Kidney epithelial cell (primary cell): ENCODE results near the gene EFL1. TPM values are rescaled to one million over a fixed set of nuclear protein-coding genes. Genes with fewer than 3 reads are reported as not detected.

ENCODE experiments used
- DNase-seq: peaks from one replicate; pipeline ENCODE4 v3.0.0-alpha.2; 2010; ENCODE audit warnings: low read depth
- H3K27me3 ChIP-seq: 2 replicates; pipeline ENCODE4 v1.6.0; 2011; ENCODE audit warnings: low read length; ENCODE audit not compliant: control insufficient read depth, insufficient read depth
- H3K36me3 ChIP-seq: 2 replicates; pipeline ENCODE4 v1.5.1; 2011; ENCODE audit warnings: low read length; ENCODE audit not compliant: control insufficient read depth, insufficient read depth
- H3K4me3 ChIP-seq: 2 replicates; pipeline ENCODE4 v1.5.1; 2011; ENCODE audit warnings: low read depth, mild to moderate bottlenecking, control low read depth, low read length
- CTCF ChIP-seq: IDR thresholded peaks from 2 replicates; pipeline ENCODE4 v1.5.1; 2011; ENCODE audit warnings: mild to moderate bottlenecking, moderate library complexity, low read length, control low read depth, inconsistent platforms; ENCODE audit not compliant: insufficient read depth, poor library complexity, severe bottlenecking
- total RNA-seq: library from RNA; depleted of rRNA; stranded (reverse); fragments of >200 nt; gene quantifications from 2 replicates; pipeline ENCODE4 v1.2.3, GENCODE V29; 2015

Gene EFL1
- total RNA-seq, 1 donor from 2014 or later = 21.8 TPM

GRCh38 chr15:82186719-82187406 is 75.7 kb downstream of the EFL1 start:
- no peak for DNase-seq
- Histone ChIP-seq H3K4me3 (no peak overlapping the region), H3K27me3 (no peaks in the 10 kb centered on the region), H3K36me3 (no peaks in the 10 kb centered on the region)
- no peak for TF ChIP-seq CTCF

GRCh38 chr15:82186161-82186560 is 76.4 kb downstream of the EFL1 start:
- Histone ChIP-seq H3K36me3 (no peaks in the 10 kb centered on the region), H3K27me3 (no peaks in the 10 kb centered on the region), H3K4me3 (no peak overlapping the region)
- no peak for DNase-seq
- TF ChIP-seq CTCF = no peak

GRCh38 chr15:82184776-82185175 is 77.8 kb downstream of the EFL1 start:
- no peak for DNase-seq
- Histone ChIP-seq H3K36me3 (no peaks in the 10 kb centered on the region), H3K4me3 (no peak overlapping the region), H3K27me3 (no peaks in the 10 kb centered on the region)
- no peak for TF ChIP-seq CTCF

GRCh38 chr15:82184355-82184754 is 78.2 kb downstream of the EFL1 start:
- no peaks in the 10 kb centered on the region for H3K27me3 ChIP-seq
- no peak overlapping the region for H3K4me3 ChIP-seq
- H3K36me3 ChIP-seq = no peaks in the 10 kb centered on the region
- TF ChIP-seq CTCF = no peak
- no peak for DNase-seq

- Histone ChIP-seq H3K4me3 (no peak overlapping the region), H3K27me3 (no peaks in the 10 kb centered on the region), H3K36me3 (no peaks in the 10 kb centered on the region)
- no peak for DNase-seq
- TF ChIP-seq CTCF = no peak
Measured at GRCh38 chr15:82183121-82184031, 79.2 kb downstream of the EFL1 start.
